Stimulated activated CD4-positive, alpha-beta T cell treated with anti-CD3 and anti-CD28 coated beads, Interleukin-12 subunit alpha, Interleukin-12 subunit beta, amount 100 ng/mL, for 4 hours (primary cell): ENCODE data around the gene TNPO2.

Source experiments
- DNase-seq: peaks from one replicate; pipeline ENCODE4 v3.0.0-alpha.2; 2020

TNPO2 gene

GRCh38 chr19:12675399-12675798 lies 48.3 kb downstream of the TNPO2 start:
- no peak for DNase-seq

- DNase-seq = no peak
Observed at GRCh38 chr19:12672744-12673143, 51.0 kb downstream of the TNPO2 start.

- no peak for DNase-seq
Observed at GRCh38 chr19:12670159-12670928, 53.4 kb downstream of the TNPO2 start.

- peak; percentile 70 for DNase-seq
Observed at GRCh38 chr19:12669270-12670158, 54.2 kb downstream of the TNPO2 start.

GRCh38 chr19:12668932-12669269 lies 54.8 kb downstream of the TNPO2 start:
- peak; percentile 58 for DNase-seq

GRCh38 chr19:12668346-12668745 lies 55.4 kb downstream of the TNPO2 start:
- no peak for DNase-seq

GRCh38 chr19:12667731-12668302 lies 55.9 kb downstream of the TNPO2 start:
- DNase-seq = no peak

GRCh38 chr19:12666265-12667048 lies 57.3 kb downstream of the TNPO2 start, which contains the start of the genes MAN2B1 and WDR83:
TSS of gene MAN2B1 (minus strand) at chr19:12666742. CDS start at chr19:12666701, 41 bp downstream.
TSS of gene WDR83 (plus strand) at chr19:12666807. CDS start at chr19:12669791, 2,984 bp downstream.
- peak; percentile 82 for DNase-seq

GRCh38 chr19:12665671-12666264 lies 58.0 kb downstream of the TNPO2 start:
- no peak for DNase-seq

- DNase-seq = peak; percentile 45
Observed at GRCh38 chr19:12665281-12665573, 58.5 kb downstream of the TNPO2 start.

- DNase-seq = no peak
Observed at GRCh38 chr19:12664406-12665280, 59.1 kb downstream of the TNPO2 start.

GRCh38 chr19:12660980-12661379 lies 62.8 kb downstream of the TNPO2 start:
- no peak for DNase-seq

GRCh38 chr19:12657966-12658365 lies 65.8 kb downstream of the TNPO2 start:
- DNase-seq = no peak

- no peak for DNase-seq
Observed at GRCh38 chr19:12656899-12657571, 66.7 kb downstream of the TNPO2 start.

- DNase-seq = no peak
Observed at GRCh38 chr19:12655546-12655945, 68.2 kb downstream of the TNPO2 start.

GRCh38 chr19:12652219-12652618 lies 71.5 kb downstream of the TNPO2 start:
- no peak for DNase-seq

- no peak for DNase-seq
Observed at GRCh38 chr19:12649941-12650340, 73.8 kb downstream of the TNPO2 start.
